ENCODE measurements around the gene PRPF31.
A peak's percentile ranks its signal among the peaks of the same experiment; 100 is the strongest.

The PRPF31 gene

DNA sequence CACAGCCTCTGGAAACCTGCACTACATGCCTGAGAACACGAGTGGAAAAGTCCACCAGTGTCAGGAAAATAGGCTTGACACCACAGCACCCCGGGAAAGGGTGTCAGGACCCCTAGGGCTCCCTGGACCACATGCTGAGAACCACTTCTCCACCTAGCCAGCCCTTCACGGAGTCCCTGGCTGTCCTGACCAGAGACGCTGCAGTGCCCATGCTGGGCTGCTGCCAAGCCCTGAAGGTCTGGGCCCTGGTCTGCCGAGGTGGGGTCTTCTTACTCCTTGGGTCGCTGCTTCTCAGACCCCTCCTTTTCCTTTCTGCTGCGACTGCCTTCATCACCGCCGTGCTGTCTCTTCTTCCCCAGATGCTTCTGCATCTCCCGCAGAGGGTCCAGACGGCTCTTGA lies 40.9 kb downstream of the PRPF31 start:
- no peak overlapping the region for H3K4me3 ChIP-seq (ENCODE audit: low read length in 2 of 2)
- H3K27ac ChIP-seq (ENCODE audit: low read length), result no peak overlapping the region
- H3K4me1 ChIP-seq (ENCODE audit: control insufficient read depth, insufficient read depth, low read length), result peaks cover 34% of the 10 kb centered on the region
- no peaks in the 10 kb centered on the region for H3K27me3 ChIP-seq (ENCODE audit: control insufficient read depth in 1 of 2, insufficient read depth in 2 of 2, low read length in 2 of 2)
- H3K9ac ChIP-seq (ENCODE audit: low read length in 2 of 2), result no peak overlapping the region
- no peaks in the 10 kb centered on the region for H3K9me3 ChIP-seq (ENCODE audit: control insufficient read depth in 2 of 2, low read length in 2 of 2)
- peaks cover 40 to 44% of the 10 kb centered on the region in 2 donors for H3K36me3 ChIP-seq (ENCODE audit: control insufficient read depth in 2 of 2, insufficient read depth in 2 of 2, low read length in 2 of 2)

DNA sequence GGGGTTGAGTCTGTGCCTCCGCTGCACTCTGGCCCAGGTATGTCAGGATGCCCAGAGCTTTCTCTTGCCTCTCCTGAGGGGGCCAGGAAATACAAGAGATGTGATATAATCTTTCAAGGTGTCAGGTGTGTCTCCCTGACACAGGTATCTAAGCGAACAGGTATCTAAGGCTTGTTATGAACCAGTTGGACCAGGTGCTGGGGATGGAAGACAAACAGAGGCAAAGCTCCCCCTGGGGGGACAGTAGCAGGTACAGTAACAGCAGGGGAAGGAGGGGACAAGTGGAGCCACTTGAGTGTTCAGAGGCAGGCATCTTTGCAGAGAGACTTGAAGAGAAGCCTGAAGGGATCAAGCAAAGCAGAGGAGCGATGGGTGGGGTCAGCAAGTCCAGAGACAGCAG lies 41.4 kb downstream of the PRPF31 start:
- peaks cover 37% of the 10 kb centered on the region for H3K4me1 ChIP-seq (ENCODE audit: control insufficient read depth, insufficient read depth, low read length)
- no peaks in the 10 kb centered on the region for H3K27me3 ChIP-seq (ENCODE audit: control insufficient read depth in 1 of 2, insufficient read depth in 2 of 2, low read length in 2 of 2)
- H3K36me3 ChIP-seq (ENCODE audit: control insufficient read depth in 2 of 2, insufficient read depth in 2 of 2, low read length in 2 of 2), result peaks cover 36 to 40% of the 10 kb centered on the region in 2 donors
- no peak overlapping the region for H3K4me3 ChIP-seq (ENCODE audit: low read length in 2 of 2)
- no peaks in the 10 kb centered on the region for H3K9me3 ChIP-seq (ENCODE audit: control insufficient read depth in 2 of 2, low read length in 2 of 2)
- H3K9ac ChIP-seq (ENCODE audit: low read length in 2 of 2), result no peak overlapping the region
- no peak overlapping the region for H3K27ac ChIP-seq (ENCODE audit: low read length)

DNA sequence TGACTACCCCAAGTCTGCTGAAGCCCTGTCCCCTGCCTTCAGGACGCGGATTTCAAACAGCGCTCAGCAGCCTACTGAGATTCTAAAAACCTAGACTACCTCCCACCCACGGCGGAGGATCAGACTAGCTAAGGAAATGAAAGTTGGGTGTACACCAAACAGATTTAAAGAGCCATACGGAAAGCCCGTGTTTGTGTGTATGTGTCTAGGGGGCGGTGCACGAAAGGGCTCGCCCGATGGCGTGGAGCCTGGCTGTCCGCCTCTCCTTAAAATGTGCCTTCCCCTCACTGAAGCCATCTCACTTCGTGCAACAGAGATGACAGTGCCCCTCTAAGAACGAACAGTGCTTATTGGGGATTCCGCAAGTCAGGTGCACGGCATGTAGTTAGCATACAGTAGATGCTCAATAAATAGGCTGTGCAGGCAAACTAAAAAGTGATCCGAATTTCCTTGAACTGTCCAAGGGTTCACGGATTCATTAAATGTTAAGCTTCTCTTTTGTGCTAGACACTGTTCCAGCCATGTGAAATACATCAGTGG lies 43.3 kb downstream of the PRPF31 start:
- Histone ChIP-seq H3K27ac (ENCODE audit: low read length) (peak overlapping the region; percentile 94), H3K27me3 (ENCODE audit: control insufficient read depth in 1 of 2, insufficient read depth in 2 of 2, low read length in 2 of 2) (no peaks in the 10 kb centered on the region), H3K36me3 (ENCODE audit: control insufficient read depth in 2 of 2, insufficient read depth in 2 of 2, low read length in 2 of 2) (peaks cover 21 to 26% of the 10 kb centered on the region in 2 donors), H3K4me1 (ENCODE audit: control insufficient read depth, insufficient read depth, low read length) (peaks cover 33% of the 10 kb centered on the region), H3K9ac (ENCODE audit: low read length in 2 of 2) (peak overlapping the region; percentile 86 to 94), H3K4me3 (ENCODE audit: low read length in 2 of 2) (peak overlapping the region; percentile 94 to 96), H3K9me3 (ENCODE audit: control insufficient read depth in 2 of 2, low read length in 2 of 2) (no peaks in the 10 kb centered on the region)

DNA sequence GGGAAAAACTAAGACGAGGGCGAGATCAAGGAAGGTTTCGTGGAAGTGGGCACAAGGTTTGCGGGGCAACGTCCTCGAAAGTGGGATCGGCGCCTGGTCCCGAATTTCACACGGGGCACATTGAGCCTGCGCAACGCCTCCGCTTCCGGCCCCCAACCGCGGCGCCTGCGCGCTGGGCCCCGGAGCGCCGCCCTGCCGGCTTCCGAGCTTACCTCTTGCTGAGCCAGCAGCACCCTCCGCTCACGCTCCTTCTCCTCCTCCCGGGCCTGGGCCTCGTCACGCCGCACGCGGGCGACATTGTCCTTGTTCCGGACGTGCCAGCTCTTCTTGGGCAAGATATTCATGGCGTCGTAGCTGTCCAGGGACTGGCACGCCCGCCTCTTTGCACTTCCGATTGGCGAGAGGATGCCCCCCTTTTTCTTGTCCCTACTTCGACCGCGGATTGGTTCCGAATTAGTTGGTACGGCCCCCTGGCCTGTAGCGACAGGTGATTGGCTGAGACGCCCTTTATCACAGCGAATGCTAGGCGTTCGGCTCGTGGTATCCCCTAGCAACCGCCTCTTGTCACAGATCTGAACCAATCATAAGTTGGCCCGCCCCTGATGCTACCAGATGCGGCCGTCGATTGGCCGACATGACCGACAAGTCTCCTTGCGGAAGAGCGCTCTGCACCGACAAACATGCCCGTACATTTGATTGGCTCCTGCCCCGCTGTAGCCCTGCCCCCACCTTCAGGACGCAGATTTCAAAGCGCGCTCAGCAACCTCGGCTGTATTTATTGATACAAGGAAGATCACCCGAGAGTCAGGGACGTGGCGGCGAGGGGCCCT lies 44.0 kb downstream of the PRPF31 start, which contains the start of gene LENG1:
LENG1 (minus strand) TSS at position 370 of the 830 bp plus-strand sequence; CDS start at position 344, 26 bp downstream.
- Histone ChIP-seq H3K4me3 (ENCODE audit: low read length in 2 of 2) (peak within 1 kb of the TSS; percentile 94 to 96), H3K9ac (ENCODE audit: low read length in 2 of 2) (peak within 1 kb of the TSS; percentile 86 to 94), H3K27me3 (ENCODE audit: control insufficient read depth in 1 of 2, insufficient read depth in 2 of 2, low read length in 2 of 2) (peaks cover 0 to 5% of the 10 kb centered on the region in 2 donors), H3K27ac (ENCODE audit: low read length) (peak within 1 kb of the TSS; percentile 94), H3K4me1 (ENCODE audit: control insufficient read depth, insufficient read depth, low read length) (peaks cover 37% of the 10 kb centered on the region), H3K36me3 (ENCODE audit: control insufficient read depth in 2 of 2, insufficient read depth in 2 of 2, low read length in 2 of 2) (peaks cover 16 to 19% of the 10 kb centered on the region in 2 donors), H3K9me3 (ENCODE audit: control insufficient read depth in 2 of 2, low read length in 2 of 2) (no peaks in the 10 kb centered on the region)

DNA sequence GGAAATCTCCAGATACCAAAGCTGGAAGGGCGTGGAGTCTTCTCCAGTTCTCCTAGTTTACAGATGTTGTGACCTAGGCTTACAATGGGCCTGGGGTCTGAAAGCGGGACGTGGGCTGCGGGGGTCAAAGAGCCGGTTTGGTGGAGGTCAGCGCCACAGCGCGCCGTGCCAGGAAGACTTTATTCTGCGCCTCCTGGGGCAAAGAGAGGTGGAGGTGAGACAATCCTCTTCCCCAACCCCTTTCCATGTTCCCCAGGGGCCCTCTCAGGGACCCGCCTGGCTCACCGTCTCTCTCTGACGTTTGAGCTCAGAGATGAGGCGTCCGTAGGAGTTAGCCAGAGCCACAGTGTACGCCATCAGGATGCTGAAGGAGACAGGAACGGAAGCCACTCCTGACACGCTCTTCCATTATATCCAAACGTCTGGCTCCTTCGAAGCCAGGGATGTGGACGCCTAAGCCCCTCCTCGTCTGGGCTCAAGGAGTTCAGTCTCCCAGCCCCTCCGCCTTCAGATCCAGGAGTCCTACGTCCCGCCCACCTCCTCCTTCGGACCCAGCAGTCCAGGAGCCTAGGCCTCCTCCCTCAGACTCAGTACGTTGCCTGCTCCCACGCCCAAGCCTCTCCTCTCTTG lies 44.7 kb downstream of the PRPF31 start:
- H3K4me3 ChIP-seq (ENCODE audit: low read length in 2 of 2), result peak overlapping the region; percentile 81 to 84
- peak overlapping the region; percentile 75 to 90 for H3K9ac ChIP-seq (ENCODE audit: low read length in 2 of 2)
- H3K27me3 ChIP-seq (ENCODE audit: control insufficient read depth in 1 of 2, insufficient read depth in 2 of 2, low read length in 2 of 2), result peaks cover 3 to 10% of the 10 kb centered on the region in 2 donors
- peaks cover 11 to 13% of the 10 kb centered on the region in 2 donors for H3K36me3 ChIP-seq (ENCODE audit: control insufficient read depth in 2 of 2, insufficient read depth in 2 of 2, low read length in 2 of 2)
- no peaks in the 10 kb centered on the region for H3K9me3 ChIP-seq (ENCODE audit: control insufficient read depth in 2 of 2, low read length in 2 of 2)
- peaks cover 37% of the 10 kb centered on the region for H3K4me1 ChIP-seq (ENCODE audit: control insufficient read depth, insufficient read depth, low read length)
- peak overlapping the region; percentile 94 for H3K27ac ChIP-seq (ENCODE audit: low read length)

DNA sequence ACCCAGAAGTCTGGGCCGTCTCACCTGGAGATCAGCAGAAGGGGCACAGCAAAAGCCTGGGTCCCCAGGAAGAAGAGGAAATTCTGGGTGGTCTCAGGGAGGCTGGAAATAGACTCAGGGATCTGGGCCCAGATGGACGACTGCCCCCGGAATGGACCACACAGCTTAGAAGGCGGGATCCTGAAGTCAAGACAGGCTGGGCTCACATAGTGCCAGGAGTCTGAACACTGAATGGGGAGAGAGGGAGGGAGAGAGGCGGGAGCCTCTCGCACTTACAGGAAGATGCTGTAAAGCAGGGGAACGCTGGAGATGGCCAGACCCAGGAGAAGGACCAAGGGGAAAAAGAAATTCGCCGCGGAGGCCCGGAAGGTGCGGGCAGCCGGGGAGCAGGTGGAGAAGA lies 45.3 kb downstream of the PRPF31 start:
- Histone ChIP-seq H3K27me3 (ENCODE audit: control insufficient read depth in 1 of 2, insufficient read depth in 2 of 2, low read length in 2 of 2) (peaks cover 9 to 12% of the 10 kb centered on the region in 2 donors), H3K4me1 (ENCODE audit: control insufficient read depth, insufficient read depth, low read length) (peaks cover 37% of the 10 kb centered on the region), H3K9me3 (ENCODE audit: control insufficient read depth in 2 of 2, low read length in 2 of 2) (no peaks in the 10 kb centered on the region), H3K4me3 (ENCODE audit: low read length in 2 of 2) (peak overlapping the region; percentile 81 to 84), H3K9ac (ENCODE audit: low read length in 2 of 2) (peak overlapping the region; percentile 75 to 90), H3K36me3 (ENCODE audit: control insufficient read depth in 2 of 2, insufficient read depth in 2 of 2, low read length in 2 of 2) (peaks cover 11 to 12% of the 10 kb centered on the region in 2 donors), H3K27ac (ENCODE audit: low read length) (peak overlapping the region; percentile 94)

DNA sequence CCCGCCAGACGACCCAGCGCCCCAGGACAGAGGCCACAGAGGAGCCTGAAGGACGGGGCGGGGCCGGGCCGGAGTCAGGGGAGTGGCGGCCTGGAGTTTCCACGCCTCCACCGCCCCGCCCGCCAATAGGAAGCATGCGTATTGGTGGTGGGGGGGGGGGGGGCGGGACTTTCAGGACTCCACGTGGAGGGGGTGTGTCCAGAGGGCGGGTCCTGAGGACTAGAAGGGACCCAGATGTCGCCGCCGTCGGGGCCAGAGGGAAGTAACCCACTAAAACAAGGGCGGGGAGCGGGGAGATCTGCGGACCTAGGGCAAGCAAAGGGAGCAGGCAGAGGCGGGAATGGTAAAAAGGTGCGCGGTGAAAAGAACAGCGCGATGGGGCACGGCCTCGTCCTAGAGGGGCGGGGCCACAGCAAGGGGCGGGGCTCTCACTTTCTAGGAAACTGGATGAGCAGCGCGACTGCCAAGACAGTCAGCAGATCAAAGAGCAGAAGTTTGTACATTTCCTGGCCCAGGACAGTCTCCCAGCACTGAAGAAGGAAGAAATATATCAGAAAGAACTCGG lies 46.8 kb downstream of the PRPF31 start:
- peaks cover 9 to 12% of the 10 kb centered on the region in 2 donors for H3K27me3 ChIP-seq (ENCODE audit: control insufficient read depth in 1 of 2, insufficient read depth in 2 of 2, low read length in 2 of 2)
- peak overlapping the region; percentile 42 to 68 for H3K4me3 ChIP-seq (ENCODE audit: low read length in 2 of 2)
- H3K4me1 ChIP-seq (ENCODE audit: control insufficient read depth, insufficient read depth, low read length), result peaks cover 35% of the 10 kb centered on the region
- H3K9me3 ChIP-seq (ENCODE audit: control insufficient read depth in 2 of 2, low read length in 2 of 2), result no peaks in the 10 kb centered on the region
- no peak overlapping the region for H3K9ac ChIP-seq (ENCODE audit: low read length in 2 of 2)
- peaks cover 0 to 2% of the 10 kb centered on the region in 2 donors for H3K36me3 ChIP-seq (ENCODE audit: control insufficient read depth in 2 of 2, insufficient read depth in 2 of 2, low read length in 2 of 2)
- H3K27ac ChIP-seq (ENCODE audit: low read length), result no peak overlapping the region

DNA sequence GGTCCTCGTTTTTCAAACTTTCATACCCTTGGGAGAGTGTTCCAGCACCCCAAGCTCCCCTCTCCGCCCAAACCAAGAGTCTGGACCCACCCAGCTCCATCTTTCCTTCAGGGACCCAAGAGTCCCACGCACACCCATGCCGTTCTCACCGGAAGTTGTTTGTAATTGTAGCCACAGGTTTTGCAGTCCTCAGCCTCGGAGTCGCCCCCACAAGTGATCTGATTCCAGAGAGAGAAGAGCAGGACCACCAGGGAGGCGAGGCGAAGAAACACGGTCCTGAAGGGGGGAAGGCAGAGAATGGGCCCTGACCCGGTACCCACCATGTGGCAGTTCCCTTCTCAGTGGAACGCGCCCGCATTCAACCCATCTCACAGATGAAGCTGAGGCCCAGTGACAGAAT lies 47.3 kb downstream of the PRPF31 start:
- Histone ChIP-seq H3K36me3 (ENCODE audit: control insufficient read depth in 2 of 2, insufficient read depth in 2 of 2, low read length in 2 of 2) (peaks cover 0 to 2% of the 10 kb centered on the region in 2 donors), H3K27ac (ENCODE audit: low read length) (no peak overlapping the region), H3K9me3 (ENCODE audit: control insufficient read depth in 2 of 2, low read length in 2 of 2) (no peaks in the 10 kb centered on the region), H3K4me1 (ENCODE audit: control insufficient read depth, insufficient read depth, low read length) (peaks cover 35% of the 10 kb centered on the region), H3K4me3 (ENCODE audit: low read length in 2 of 2) (peak overlapping the region; percentile 42 to 68), H3K9ac (ENCODE audit: low read length in 2 of 2) (no peak overlapping the region), H3K27me3 (ENCODE audit: control insufficient read depth in 1 of 2, insufficient read depth in 2 of 2, low read length in 2 of 2) (peaks cover 9 to 12% of the 10 kb centered on the region in 2 donors)

DNA sequence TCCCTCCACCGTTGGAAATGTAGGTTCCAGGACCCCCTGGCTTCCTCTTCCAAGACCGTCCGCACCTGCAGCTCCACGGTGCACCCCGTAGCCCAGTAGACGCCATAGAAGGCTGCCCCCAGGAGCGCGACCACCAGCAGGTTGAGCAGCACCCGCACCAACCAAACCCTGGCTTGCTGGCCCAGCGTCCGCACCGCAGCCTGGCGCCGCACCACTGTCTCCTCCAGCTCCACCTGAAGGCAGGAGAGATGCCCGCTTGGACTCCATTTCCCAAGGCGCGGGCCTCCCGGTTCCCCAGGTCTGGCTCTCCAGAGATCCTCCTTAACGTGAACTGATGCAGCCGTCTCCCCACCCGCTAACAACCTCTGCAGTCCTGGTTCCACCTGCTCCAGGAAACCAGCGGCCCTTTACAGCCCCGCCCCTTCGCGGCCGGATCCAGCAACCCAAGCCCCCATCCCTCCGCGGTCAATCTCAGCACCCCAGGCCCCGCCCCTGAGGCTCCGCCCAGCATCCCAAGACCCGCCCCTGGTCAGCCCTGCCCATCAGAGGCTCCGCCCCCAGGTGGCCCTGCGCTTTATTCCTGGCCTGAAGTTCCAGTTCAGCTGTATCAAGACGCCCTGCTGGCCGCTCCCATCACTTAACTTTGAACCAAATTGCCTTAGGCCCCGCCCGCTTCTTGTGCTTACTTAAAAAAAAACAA lies 49.0 kb downstream of the PRPF31 start:
- Histone ChIP-seq H3K4me3 (ENCODE audit: low read length in 2 of 2) (peak overlapping the region in 1 of 2 donors; percentile 35), H3K27ac (ENCODE audit: low read length) (no peak overlapping the region), H3K9me3 (ENCODE audit: control insufficient read depth in 2 of 2, low read length in 2 of 2) (no peaks in the 10 kb centered on the region), H3K27me3 (ENCODE audit: control insufficient read depth in 1 of 2, insufficient read depth in 2 of 2, low read length in 2 of 2) (peaks cover 9 to 17% of the 10 kb centered on the region in 2 donors), H3K36me3 (ENCODE audit: control insufficient read depth in 2 of 2, insufficient read depth in 2 of 2, low read length in 2 of 2) (no peaks in the 10 kb centered on the region), H3K9ac (ENCODE audit: low read length in 2 of 2) (no peak overlapping the region), H3K4me1 (ENCODE audit: control insufficient read depth, insufficient read depth, low read length) (peaks cover 24% of the 10 kb centered on the region)

DNA sequence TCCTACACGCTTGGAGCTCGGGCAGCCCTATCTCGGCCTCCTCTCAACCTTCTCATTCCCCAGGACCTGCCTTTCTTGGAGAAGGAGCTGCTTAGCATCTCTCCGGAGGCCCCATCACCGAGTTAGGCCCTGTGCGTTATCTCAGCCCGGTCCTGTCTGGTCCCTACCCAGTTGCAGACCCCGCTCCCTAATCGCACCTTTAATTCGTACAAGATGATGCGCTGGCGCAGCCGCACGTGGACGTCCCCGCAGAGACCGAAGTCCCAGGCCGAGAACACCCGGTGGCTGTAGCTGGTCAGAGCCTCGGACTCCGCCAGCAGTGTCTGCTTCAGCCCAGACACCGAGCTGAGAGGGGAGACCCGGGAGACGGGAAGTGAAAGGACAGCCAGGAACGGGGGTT lies 49.7 kb downstream of the PRPF31 start:
- Histone ChIP-seq H3K27me3 (ENCODE audit: control insufficient read depth in 1 of 2, insufficient read depth in 2 of 2, low read length in 2 of 2) (peaks cover 9 to 17% of the 10 kb centered on the region in 2 donors), H3K4me1 (ENCODE audit: control insufficient read depth, insufficient read depth, low read length) (peaks cover 21% of the 10 kb centered on the region), H3K4me3 (ENCODE audit: low read length in 2 of 2) (no peak overlapping the region), H3K36me3 (ENCODE audit: control insufficient read depth in 2 of 2, insufficient read depth in 2 of 2, low read length in 2 of 2) (no peaks in the 10 kb centered on the region), H3K9me3 (ENCODE audit: control insufficient read depth in 2 of 2, low read length in 2 of 2) (no peaks in the 10 kb centered on the region), H3K9ac (ENCODE audit: low read length in 2 of 2) (no peak overlapping the region), H3K27ac (ENCODE audit: low read length) (no peak overlapping the region)

Data from stomach smooth muscle (tissue), 2 donors.